ENCODE results near the gene PLA2G2C.

PLA2G2C gene

GRCh38 chr1:20183616-20184271, 2.6 kb downstream of the PLA2G2C start:
- DNase-seq (ENCODE audit: low spot score): no peak

DNA sequence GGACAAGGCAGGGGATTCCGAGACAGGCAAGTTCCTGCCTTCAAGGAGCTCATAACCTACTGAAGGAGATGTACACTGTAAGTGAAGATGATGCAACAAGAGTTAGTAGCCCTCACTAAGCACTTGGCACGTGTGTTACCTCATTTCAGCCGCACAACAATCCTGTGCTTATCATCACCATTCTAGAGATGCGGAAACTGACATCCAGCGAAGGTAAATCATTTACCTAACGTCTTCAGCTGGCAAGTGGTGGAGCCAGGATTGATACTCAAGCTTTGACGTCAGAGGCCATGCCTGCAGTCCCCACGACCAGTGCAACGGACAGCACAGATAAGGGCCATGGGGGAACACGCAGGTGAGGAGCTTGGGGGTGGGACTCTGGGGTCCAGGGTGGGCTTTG, 3.3 kb downstream of the PLA2G2C start:
- DNase-seq (ENCODE audit: low spot score): no peak

- no peak for DNase-seq (ENCODE audit: low spot score)
Observed at GRCh38 chr1:20182415-20182814, 3.9 kb downstream of the PLA2G2C start.

DNA sequence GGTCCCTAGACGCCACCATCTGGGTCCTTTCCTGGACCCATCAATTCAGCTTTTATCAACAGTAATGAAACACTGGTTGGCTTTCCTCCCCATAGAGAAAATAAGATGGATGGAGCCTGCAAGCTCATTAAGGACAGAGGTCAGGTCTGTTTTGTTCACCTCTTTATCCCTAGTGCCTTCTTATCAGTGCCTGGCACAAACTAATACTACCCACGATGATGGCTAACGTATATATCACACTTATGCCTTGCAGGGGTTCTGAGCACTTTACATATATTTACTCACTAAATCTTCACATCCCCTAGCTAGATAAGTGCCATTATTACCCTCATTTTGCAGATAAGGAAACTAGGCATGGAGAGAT, 5.5 kb downstream of the PLA2G2C start:
- DNase-seq (ENCODE audit: low spot score): no peak

- DNase-seq (ENCODE audit: low spot score): no peak
Observed at GRCh38 chr1:20180129-20180843, 6.0 kb downstream of the PLA2G2C start.

DNA sequence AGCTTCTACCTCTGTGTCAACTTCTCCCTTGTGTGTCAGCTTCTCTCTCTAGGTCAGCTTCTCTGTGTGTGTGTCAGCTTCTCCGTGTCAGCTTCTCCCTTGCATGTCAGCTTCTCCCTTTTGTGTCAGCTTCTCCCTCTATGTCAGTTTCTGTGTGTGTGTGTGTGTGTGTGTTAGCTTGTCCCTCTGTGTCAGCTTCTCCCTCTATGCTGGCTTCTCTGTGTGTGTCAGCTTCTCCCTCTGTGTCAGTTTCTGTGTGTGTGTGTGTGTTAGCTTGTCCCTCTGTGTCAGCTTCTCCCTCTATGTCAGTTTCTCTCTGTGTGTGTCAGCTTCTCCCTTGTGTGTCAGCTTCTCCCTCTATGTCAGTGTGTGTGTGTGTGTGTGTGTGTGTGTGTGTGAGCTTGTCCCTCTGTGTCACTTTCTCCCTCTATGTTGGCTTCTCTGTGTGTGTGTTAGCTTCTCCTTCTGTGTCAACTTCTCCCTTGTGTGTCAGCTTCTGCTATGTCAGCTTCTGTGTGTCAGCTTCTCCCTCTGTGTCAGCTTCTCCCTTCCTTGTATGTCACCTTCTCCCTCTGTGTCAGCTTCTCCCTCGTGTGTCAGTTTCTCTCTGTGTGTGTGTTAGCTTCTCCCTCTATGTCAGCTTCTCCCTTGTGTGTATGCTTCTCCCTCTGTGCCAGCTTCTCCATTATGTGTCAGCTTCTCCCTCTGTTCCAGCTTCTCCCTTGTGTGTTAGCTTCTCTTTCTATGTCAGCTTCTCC, 6.8 kb downstream of the PLA2G2C start:
- DNase-seq (ENCODE audit: low spot score): no peak

GRCh38 chr1:20178634-20179370, 7.5 kb downstream of the PLA2G2C start:
- DNase-seq (ENCODE audit: low spot score): no peak

DNA sequence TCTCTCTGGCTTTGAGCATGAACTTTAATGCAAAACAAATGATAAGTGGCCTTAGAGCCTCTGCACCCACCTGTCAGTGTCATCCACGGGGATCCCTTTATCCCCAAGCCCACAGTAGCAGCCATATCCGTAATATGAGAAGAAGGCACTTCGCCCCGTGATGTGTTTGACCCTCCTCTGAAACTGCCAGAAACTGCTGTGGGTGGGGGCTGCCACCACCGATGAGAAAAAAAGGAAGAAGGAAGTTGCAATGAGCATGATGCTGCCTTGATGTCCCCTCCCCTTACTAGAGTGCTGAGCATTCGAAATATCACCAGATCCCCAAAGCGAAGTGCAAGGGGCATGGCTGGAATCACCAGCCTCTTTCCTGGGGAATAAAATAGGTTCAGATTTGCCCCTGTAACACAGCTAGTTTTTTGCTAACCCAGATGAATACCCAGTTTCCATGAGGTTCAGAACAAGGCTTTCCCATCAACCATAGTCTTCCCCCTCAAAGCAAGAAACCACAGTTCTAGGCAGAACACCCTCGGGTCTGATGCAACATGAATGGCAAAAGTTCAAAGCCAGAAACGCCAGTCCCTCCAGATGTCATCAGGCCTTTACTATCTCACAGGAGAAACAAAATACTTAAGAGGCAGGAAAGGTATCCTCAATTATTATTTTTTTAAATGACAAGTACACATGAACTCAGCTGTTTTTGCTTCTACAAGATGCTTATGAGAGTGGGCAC, 11.2 kb downstream of the PLA2G2C start:
- no peak for DNase-seq (ENCODE audit: low spot score)

- DNase-seq (ENCODE audit: low spot score): no peak
Observed at GRCh38 chr1:20172033-20172590, 14.2 kb downstream of the PLA2G2C start.

GRCh38 chr1:20169932-20170331, 16.4 kb downstream of the PLA2G2C start:
- no peak for DNase-seq (ENCODE audit: low spot score)

GRCh38 chr1:20168564-20169491, 17.5 kb downstream of the PLA2G2C start:
- no peak for DNase-seq (ENCODE audit: low spot score)

DNA sequence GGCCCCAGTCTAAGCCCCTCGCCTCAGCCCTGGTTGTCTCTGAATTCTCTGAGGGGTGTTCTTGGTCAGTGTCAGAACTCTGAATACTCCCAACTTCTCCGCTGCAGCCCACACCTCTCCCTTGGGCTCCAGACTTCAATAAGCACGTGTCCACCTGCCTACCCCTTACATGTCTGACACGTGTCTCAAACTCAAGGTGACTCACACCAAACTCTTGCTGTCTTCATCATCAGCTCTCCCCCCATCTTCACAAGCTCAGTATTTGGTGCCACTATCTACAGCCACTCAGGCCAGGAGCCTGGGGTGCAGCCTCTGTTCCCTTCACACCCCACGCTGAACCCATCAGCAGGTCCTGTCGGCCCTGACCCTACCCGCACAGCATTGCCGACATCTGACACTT, 19.2 kb downstream of the PLA2G2C start:
- DNase-seq (ENCODE audit: low spot score): no peak

GRCh38 chr1:20166051-20166450, 20.3 kb downstream of the PLA2G2C start:
- DNase-seq (ENCODE audit: low spot score): no peak

DNA sequence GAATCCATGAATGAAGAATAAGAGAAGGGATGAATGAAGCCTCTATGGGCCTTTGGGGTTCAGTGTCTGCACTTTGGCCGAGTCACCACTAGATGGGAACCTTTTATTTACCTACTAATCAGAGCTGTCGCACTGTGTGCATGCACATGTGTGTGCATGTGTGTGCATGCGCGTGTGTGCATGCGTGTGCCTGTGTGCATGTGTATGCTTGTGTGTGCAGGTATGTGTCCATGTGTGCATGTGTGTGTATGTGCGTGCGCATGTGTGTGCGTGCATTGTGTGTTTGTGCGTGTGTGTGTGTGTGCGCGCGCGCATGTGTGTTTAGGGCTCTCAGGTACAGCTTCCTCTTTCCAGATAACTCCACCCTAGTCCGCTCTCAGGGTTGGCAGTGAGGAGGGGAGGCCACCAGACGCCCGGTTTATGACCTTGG, 20.8 kb downstream of the PLA2G2C start:
- no peak for DNase-seq (ENCODE audit: low spot score)

GRCh38 chr1:20164694-20165202, 21.6 kb downstream of the PLA2G2C start:
- no peak for DNase-seq (ENCODE audit: low spot score)

- no peak for DNase-seq (ENCODE audit: low spot score)
Observed at GRCh38 chr1:20160034-20160433, 26.3 kb downstream of the PLA2G2C start.

GRCh38 chr1:20158358-20159070, 27.8 kb downstream of the PLA2G2C start:
- DNase-seq (ENCODE audit: low spot score): no peak

- no peak for DNase-seq (ENCODE audit: low spot score)
Observed at GRCh38 chr1:20154301-20154831, 32.0 kb downstream of the PLA2G2C start.

GRCh38 chr1:20153000-20153418, 33.3 kb downstream of the PLA2G2C start:
- DNase-seq (ENCODE audit: low spot score): no peak
